H1 (cell line): ENCODE measurements around the gene CUX1. TPM values are rescaled to one million over a fixed set of nuclear protein-coding genes. Genes with fewer than 3 reads are reported as not detected.

Source experiments
- CHD7 ChIP-seq: fragments of 300-600 bp; sonication (generic); IDR thresholded peaks from 2 replicates; pipeline ENCODE4 v1.7.1; 2012; ENCODE audit warnings: low read length, moderate library complexity, mild to moderate bottlenecking, inconsistent platforms; ENCODE audit not compliant: insufficient replicate concordance
- NRF1 ChIP-seq: IDR thresholded peaks from 2 replicates; pipeline ENCODE4 v1.6.1; 2011; ENCODE audit warnings: mild to moderate bottlenecking, low read depth, low read length, improper control_type of control experiment
- polyA plus RNA-seq, 7 experiments: library from polyadenylated mRNA; depleted of rRNA in 3 of 7; stranded (reverse) in 5 of 7; unstranded in 2 of 7; fragments of >200 nt in 5 of 7; fragments of 200-250 nt in 2 of 7; gene quantifications; 1 replicate in 5 of 7; 2 replicates in 1 of 7; 4 replicates in 1 of 7; pipeline versions ENCODE4 v1.2.1 to v1.2.3, GENCODE V29; 2011 to 2013; ENCODE audit warnings: missing spikeins in 2 of 7, mixed read lengths in 2 of 7
- total RNA-seq: library from RNA; stranded (reverse); fragmentation: NEBNext Ultra II Directional; extraction: Animal tissue kit (Norgen Biotek cat#: 25700); gene quantifications from 2 replicates; pipeline ENCODE4 v1.2.1, GENCODE V29; 2021
- TF ChIP-seq, protein P1 (sequence below): IDR thresholded peaks from 2 replicates; pipeline ENCODE4 v1.6.1; 2012; ENCODE audit warnings: inconsistent platforms

The CUX1 gene
- total and polyA plus RNA-seq, 2 of the 8 experiments (the other 6 are each of a cell fraction or from before 2014, with no cell fraction given): 21.6 to 65.9 TPM

GRCh38 chr7:102165136-102165535 is 347.7 kb downstream of the CUX1 start (continued):
- TF ChIP-seq CHD7 (no peak), NRF1 (no peak)
- TF ChIP-seq, protein P1, sequence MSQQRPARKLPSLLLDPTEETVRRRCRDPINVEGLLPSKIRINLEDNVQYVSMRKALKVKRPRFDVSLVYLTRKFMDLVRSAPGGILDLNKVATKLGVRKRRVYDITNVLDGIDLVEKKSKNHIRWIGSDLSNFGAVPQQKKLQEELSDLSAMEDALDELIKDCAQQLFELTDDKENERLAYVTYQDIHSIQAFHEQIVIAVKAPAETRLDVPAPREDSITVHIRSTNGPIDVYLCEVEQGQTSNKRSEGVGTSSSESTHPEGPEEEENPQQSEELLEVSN: no peak
